ENCODE results near the gene QRICH2. TPM values are rescaled to one million over a fixed set of nuclear protein-coding genes. Genes with fewer than 3 reads are reported as not detected.

QRICH2 gene
- total and polyA plus RNA-seq, 9 of the 15 experiments (the other 6 are each of a cell fraction or from before 2014, with no cell fraction given) = 0.03 to 1.6 (median 0.81) TPM

GRCh38 chr17:76232342-76232741 is 75.7 kb downstream of the QRICH2 start (continued):
- TF ChIP-seq, protein P1, sequence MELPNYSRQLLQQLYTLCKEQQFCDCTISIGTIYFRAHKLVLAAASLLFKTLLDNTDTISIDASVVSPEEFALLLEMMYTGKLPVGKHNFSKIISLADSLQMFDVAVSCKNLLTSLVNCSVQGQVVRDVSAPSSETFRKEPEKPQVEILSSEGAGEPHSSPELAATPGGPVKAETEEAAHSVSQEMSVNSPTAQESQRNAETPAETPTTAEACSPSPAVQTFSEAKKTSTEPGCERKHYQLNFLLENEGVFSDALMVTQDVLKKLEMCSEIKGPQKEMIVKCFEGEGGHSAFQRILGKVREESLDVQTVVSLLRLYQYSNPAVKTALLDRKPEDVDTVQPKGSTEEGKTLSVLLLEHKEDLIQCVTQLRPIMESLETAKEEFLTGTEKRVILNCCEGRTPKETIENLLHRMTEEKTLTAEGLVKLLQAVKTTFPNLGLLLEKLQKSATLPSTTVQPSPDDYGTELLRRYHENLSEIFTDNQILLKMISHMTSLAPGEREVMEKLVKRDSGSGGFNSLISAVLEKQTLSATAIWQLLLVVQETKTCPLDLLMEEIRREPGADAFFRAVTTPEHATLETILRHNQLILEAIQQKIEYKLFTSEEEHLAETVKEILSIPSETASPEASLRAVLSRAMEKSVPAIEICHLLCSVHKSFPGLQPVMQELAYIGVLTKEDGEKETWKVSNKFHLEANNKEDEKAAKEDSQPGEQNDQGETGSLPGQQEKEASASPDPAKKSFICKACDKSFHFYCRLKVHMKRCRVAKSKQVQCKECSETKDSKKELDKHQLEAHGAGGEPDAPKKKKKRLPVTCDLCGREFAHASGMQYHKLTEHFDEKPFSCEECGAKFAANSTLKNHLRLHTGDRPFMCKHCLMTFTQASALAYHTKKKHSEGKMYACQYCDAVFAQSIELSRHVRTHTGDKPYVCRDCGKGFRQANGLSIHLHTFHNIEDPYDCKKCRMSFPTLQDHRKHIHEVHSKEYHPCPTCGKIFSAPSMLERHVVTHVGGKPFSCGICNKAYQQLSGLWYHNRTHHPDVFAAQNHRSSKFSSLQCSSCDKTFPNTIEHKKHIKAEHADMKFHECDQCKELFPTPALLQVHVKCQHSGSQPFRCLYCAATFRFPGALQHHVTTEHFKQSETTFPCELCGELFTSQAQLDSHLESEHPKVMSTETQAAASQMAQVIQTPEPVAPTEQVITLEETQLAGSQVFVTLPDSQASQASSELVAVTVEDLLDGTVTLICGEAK (IDR thresholded peaks at IDR 0.05) = no peak
- TF ChIP-seq, protein P1 (CRISPR knock-in tag; IDR thresholded peaks at IDR 0.05) = no peak
- TF ChIP-seq SP1 (CRISPR knock-in tag; IDR thresholded peaks at IDR 0.05) = no peak
- no peak for TF ChIP-seq ZNF174 (CRISPR knock-in tag; IDR thresholded peaks at IDR 0.05)
- no peak for TF ChIP-seq MCM7 (IDR thresholded peaks at IDR 0.05)
- TF ChIP-seq, protein P2, sequence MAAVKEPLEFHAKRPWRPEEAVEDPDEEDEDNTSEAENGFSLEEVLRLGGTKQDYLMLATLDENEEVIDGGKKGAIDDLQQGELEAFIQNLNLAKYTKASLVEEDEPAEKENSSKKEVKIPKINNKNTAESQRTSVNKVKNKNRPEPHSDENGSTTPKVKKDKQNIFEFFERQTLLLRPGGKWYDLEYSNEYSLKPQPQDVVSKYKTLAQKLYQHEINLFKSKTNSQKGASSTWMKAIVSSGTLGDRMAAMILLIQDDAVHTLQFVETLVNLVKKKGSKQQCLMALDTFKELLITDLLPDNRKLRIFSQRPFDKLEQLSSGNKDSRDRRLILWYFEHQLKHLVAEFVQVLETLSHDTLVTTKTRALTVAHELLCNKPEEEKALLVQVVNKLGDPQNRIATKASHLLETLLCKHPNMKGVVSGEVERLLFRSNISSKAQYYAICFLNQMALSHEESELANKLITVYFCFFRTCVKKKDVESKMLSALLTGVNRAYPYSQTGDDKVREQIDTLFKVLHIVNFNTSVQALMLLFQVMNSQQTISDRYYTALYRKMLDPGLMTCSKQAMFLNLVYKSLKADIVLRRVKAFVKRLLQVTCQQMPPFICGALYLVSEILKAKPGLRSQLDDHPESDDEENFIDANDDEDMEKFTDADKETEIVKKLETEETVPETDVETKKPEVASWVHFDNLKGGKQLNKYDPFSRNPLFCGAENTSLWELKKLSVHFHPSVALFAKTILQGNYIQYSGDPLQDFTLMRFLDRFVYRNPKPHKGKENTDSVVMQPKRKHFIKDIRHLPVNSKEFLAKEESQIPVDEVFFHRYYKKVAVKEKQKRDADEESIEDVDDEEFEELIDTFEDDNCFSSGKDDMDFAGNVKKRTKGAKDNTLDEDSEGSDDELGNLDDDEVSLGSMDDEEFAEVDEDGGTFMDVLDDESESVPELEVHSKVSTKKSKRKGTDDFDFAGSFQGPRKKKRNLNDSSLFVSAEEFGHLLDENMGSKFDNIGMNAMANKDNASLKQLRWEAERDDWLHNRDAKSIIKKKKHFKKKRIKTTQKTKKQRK (IDR thresholded peaks at IDR 0.05; ENCODE audit: borderline replicate concordance, low read depth, low read length) = no peak
- no peak for TF ChIP-seq HSF4 (CRISPR knock-in tag; IDR thresholded peaks at IDR 0.05; ENCODE audit: borderline replicate concordance)
- no peak for TF ChIP-seq HDAC8 (tag; IDR thresholded peaks at IDR 0.05)
- no peak for TF ChIP-seq CEBPG (CRISPR knock-in tag; IDR thresholded peaks at IDR 0.05)
- no peak for TF ChIP-seq CEBPG (tag; conservative IDR thresholded peaks at IDR 0.05 in 1 of 2, IDR thresholded peaks at IDR 0.05 in 1 of 2)
- no peak for TF ChIP-seq GATA2 (CRISPR knock-in tag; IDR thresholded peaks at IDR 0.05)
- no peak for TF ChIP-seq HCFC1 (IDR thresholded peaks at IDR 0.05; ENCODE audit: low read depth, low read length)
- no peak for TF ChIP-seq KLF13 (tag; IDR thresholded peaks at IDR 0.05; ENCODE audit: borderline replicate concordance, low read depth)

All from K562 (cell line).